Ishikawa (cell line): ENCODE data around the gene ACER1.

ENCODE experiments used
- CEBPB ChIP-seq: IDR thresholded peaks from 2 replicates; pipeline ENCODE4 v1.6.1; 2012
- FOXM1 ChIP-seq: IDR thresholded peaks from 2 replicates; pipeline ENCODE4 v1.6.1; 2012; ENCODE audit warnings: low read depth, borderline replicate concordance
- MAX ChIP-seq: IDR thresholded peaks from 2 replicates; pipeline ENCODE4 v1.6.1; 2012
- TEAD4 ChIP-seq: IDR thresholded peaks from 2 replicates; pipeline ENCODE4 v1.6.1; 2012
- USF1 ChIP-seq: IDR thresholded peaks from 2 replicates; pipeline ENCODE4 v1.6.1; 2012
- ZBTB7A ChIP-seq: IDR thresholded peaks from 2 replicates; pipeline ENCODE4 v1.6.1; 2012; ENCODE audit warnings: low read depth

GRCh38 chr19:6379744-6380143 is 46.3 kb upstream of the ACER1 start:
- TF ChIP-seq TEAD4 = no peak
- TF ChIP-seq CEBPB = no peak
- no peak for TF ChIP-seq MAX
- no peak for TF ChIP-seq USF1
- no peak for TF ChIP-seq FOXM1
- no peak for TF ChIP-seq ZBTB7A
